Cortex of kidney (tissue), 1 donor: ENCODE data around the gene HCN4.

Experiments
- DNase-seq: peaks from one replicate; lab custom pipeline; 2025; lab: John Stamatoyannopoulos, UW

HCN4 gene

GRCh38 chr15:73295630-73296286, 73.0 kb downstream of the HCN4 start:
- DNase-seq, result no peak

- DNase-seq, result no peak
Observed at GRCh38 chr15:73293773-73294172, 75.0 kb downstream of the HCN4 start.

GRCh38 chr15:73291441-73291840, 77.3 kb downstream of the HCN4 start:
- no peak for DNase-seq

- no peak for DNase-seq
Observed at GRCh38 chr15:73287019-73287418, 81.7 kb downstream of the HCN4 start.

- no peak for DNase-seq
Observed at GRCh38 chr15:73286311-73286710, 82.4 kb downstream of the HCN4 start.

- DNase-seq, result no peak
Observed at GRCh38 chr15:73284090-73284716, 84.6 kb downstream of the HCN4 start.

- DNase-seq, result no peak
Observed at GRCh38 chr15:73283366-73283962, 85.3 kb downstream of the HCN4 start.

- DNase-seq, result no peak
Observed at GRCh38 chr15:73282567-73283365, 86.0 kb downstream of the HCN4 start.

- DNase-seq, result no peak
Observed at GRCh38 chr15:73275862-73276261, 92.9 kb downstream of the HCN4 start.

- no peak for DNase-seq
Observed at GRCh38 chr15:73273181-73274002, 95.4 kb downstream of the HCN4 start.

- no peak for DNase-seq
Observed at GRCh38 chr15:73270366-73271097, 98.2 kb downstream of the HCN4 start.
